GM13976 (cell line): Measurements from ENCODE around the gene CHKB.

Experiments used
- DNase-seq: peaks from one replicate; pipeline ENCODE4 v3.0.0; 2012; ENCODE audit warnings: low spot score
- CTCF ChIP-seq: IDR thresholded peaks from 2 replicates; pipeline ENCODE4 v1.5.1; 2012; ENCODE audit warnings: borderline replicate concordance, mild to moderate bottlenecking; ENCODE audit not compliant: insufficient read depth; ENCODE audit errors: extremely low read depth, missing control alignments, control extremely low read depth
- in situ Hi-C: fragments of 300-500 bp; cut with MboI; formaldehyde crosslinking; loops from one replicate; pipeline ENCODE4 v1.12.0; 2022; ENCODE audit warnings: low sequenced_read_pairs, mixed read lengths, inconsistent platforms; ENCODE audit not compliant: unreplicated experiment

CHKB gene

DNA sequence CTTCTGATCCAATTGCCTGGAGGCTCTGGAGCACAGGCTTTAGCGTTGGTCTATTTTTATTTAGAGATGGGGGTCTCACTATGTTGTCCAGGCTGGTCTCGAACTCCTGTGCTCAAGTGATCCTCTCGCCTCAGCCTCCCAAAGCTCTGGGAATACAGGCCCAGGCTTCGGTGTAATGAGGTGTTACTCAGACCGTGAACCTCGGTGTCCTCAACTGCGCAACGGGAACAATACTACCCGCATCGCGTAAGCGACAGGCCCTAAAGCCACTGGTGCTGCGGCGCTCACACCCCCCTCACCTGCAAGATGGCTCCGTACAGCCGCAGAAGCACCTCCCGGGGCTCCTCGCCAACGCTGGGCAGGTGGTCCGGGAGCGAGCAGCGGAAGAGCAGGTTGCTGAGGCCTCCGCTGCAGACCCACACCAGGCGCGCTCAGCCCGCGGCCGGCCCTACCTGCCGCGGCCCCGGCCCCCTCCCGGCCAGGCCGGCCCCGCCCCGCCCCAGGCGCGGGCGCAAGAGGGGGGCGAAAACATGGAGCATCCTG lies 628 bp downstream of the CHKB start:
- DNase-seq, result peak; percentile 58
- in situ Hi-C loops, result no loop called here

DNA sequence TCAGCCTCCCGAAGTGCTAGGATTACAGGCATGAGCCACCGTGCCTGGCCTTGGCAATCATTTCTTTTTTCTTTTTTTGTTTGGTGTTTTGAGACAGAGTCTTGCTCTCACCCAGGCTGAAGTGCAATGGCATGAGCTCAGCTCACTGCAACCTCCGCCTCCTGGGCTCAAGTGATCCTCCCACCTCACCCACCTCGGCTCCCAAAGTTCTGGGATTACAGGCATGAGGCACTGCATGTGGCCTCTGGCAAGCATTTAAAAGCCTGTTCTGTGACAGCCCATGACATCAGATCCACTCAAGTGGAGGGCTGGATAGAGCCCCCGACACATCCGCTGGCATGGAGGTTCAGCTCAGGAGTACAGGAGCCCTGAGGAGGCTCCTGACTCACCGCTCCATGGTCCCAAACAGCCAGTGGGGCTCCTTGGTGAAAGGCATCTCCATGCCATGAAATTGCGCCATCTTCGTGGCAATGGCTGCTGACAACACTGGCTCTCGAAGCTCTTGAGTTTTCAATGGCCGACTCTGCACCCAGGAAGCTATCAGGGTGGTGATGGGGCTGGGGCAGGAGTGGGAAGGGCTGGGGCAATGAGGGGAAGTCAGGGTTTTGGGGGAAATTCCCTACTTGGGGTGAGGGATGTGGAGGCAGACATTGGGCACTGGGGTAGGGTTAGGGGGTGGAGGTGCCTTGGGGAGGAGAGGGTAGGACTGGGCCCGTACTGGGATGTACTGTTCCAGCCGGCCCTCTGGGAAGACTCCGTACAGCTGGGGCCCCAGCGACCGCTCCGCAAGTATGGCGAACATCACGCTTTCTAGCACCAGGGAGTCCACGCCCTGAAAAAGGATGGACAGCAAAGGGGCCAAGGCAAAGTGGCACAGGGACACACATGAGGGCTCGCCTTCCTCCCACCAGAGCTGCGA lies 1.4 kb downstream of the CHKB start:
- in situ Hi-C loops, result no loop called here
- DNase-seq, result no peak
- TF ChIP-seq CTCF, result no peak

More for the DNA sequence above, 628 bp downstream of the CHKB start:
- TF ChIP-seq CTCF, result no peak

GRCh38 chr22:50579752-50580151 lies 2.9 kb downstream of the CHKB start:
- no peak for TF ChIP-seq CTCF
- in situ Hi-C loops, result no loop called here
- no peak for DNase-seq

GRCh38 chr22:50578776-50579310 lies 3.8 kb downstream of the CHKB start:
- in situ Hi-C loops, result no loop called here
- no peak for TF ChIP-seq CTCF
- DNase-seq, result no peak

DNA sequence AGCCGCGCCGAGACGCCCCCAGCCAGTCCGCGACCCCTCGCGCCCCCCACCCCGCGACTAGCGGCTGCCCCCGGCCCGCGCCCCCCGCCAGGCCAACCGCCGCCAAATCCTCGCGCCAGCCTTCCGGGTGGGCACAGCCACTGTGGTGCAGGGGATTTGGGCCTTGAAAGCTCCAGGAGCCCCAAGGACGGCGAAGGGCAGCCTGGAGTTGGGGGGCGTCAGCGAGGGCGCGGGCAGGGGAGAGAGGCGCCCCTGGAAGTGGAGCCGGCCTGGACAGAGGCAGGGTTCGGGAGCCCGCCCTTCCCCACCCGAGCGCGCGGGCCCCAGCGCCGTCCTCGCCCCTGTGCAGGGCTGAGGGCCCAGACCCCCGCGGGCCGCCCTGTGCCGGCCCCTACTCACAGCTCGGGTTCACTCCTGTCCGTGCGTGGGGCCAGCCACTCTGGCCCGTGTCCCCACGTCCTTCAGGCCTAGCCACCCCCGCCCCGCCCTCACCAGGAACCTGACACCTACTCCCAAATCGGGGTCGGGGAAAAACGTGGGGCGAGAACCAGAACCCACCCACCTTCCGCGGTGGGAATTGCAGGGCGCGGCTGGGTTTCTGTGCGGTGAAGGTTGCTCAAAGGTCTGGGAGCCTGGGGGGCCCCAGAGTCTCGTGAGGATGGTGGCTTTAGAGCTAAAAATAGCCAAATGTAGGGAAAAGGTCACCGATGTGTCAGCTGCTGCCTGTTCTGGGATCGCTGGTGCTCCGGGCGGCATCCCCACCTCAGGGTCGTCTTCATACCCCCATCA lies 4.5 kb downstream of the CHKB start, which contains the start of gene CPT1B:
Gene CPT1B, minus strand, starts transcription at position 441 of the 789 bp plus-strand sequence. CDS start 512 bp downstream, outside the sequence.
- in situ Hi-C loops, result no loop called here
- no peak for DNase-seq
- TF ChIP-seq CTCF, result no peak

- in situ Hi-C loops, result no loop called here
- no peak for TF ChIP-seq CTCF
- no peak for DNase-seq
Observed at GRCh38 chr22:50577697-50577986, 5.0 kb downstream of the CHKB start.
